ENCODE results near the gene GABBR2.

GRCh38 chr9:98727428-98727827 is 18.7 kb upstream of the GABBR2 start:
- TF ChIP-seq CTCF (IDR thresholded peaks at IDR 0.05) (no peak), POLR2AphosphoS5 (IDR thresholded peaks at IDR 0.05) (no peak), POLR2A (IDR thresholded peaks at IDR 0.05) (no peak)

Measured in breast epithelium (tissue), 3 donors.